Gastroesophageal sphincter (tissue), 3 donors: Measurements from ENCODE around the gene SMPX.

Experiments used
- CTCF ChIP-seq, 4 experiments: fragments of 200-600 bp in 2 of 4; fragments of 450-650 bp in 2 of 4; sonication (generic) in 1 of 4; IDR thresholded peaks; one replicate each; pipeline ENCODE4 v1.5.1; 2017 to 2019; ENCODE audit warnings: antibody characterized with exemption in 4 of 4, mild to moderate bottlenecking in 2 of 4, moderate library complexity in 2 of 4
- EP300 ChIP-seq: sonication (generic); formaldehyde crosslinking; IDR thresholded peaks from one replicate; pipeline ENCODE4 v1.6.1; 2017; ENCODE audit warnings: antibody characterized with exemption, mild to moderate bottlenecking
- POLR2A ChIP-seq, 2 donors: fragments of 450-650 bp; IDR thresholded peaks; one replicate each; pipeline ENCODE4 v1.6.1; 2017; ENCODE audit warnings: antibody characterized with exemption in 2 of 2, mild to moderate bottlenecking in 2 of 2, moderate library complexity in 1 of 2
- POLR2AphosphoS5 ChIP-seq: sonication (generic); formaldehyde crosslinking; IDR thresholded peaks from one replicate; pipeline ENCODE4 v1.6.1; 2017; ENCODE audit warnings: antibody characterized with exemption

GRCh38 chrX:21674430-21675186, 83.3 kb downstream of the SMPX start:
- TF ChIP-seq CTCF (IDR thresholded peaks at IDR 0.05) (no peak), EP300 (no peak), POLR2A (IDR thresholded peaks at IDR 0.05) (no peak), POLR2AphosphoS5 (no peak)
